Left ventricle myocardium inferior (tissue), 1 donor: ENCODE results near the gene P4HTM. TPM values are rescaled to one million over a fixed set of nuclear protein-coding genes. Genes with fewer than 3 reads are reported as not detected.

Source experiments
- DNase-seq: peaks from one replicate; pipeline ENCODE4 v3.0.0-alpha.2; 2020
- H3K27ac ChIP-seq: fragments of 200-600 bp; replicated peaks from 2 replicates; pipeline ENCODE4 v1.8.0; 2021
- H3K27me3 ChIP-seq: fragments of 200-600 bp; 2 replicates; pipeline ENCODE4 v1.8.0; 2021; ENCODE audit warnings: low read depth
- H3K36me3 ChIP-seq: fragments of 200-600 bp; 2 replicates; pipeline ENCODE4 v1.8.0; 2021
- H3K4me1 ChIP-seq: fragments of 200-600 bp; 2 replicates; pipeline ENCODE4 v1.8.0; 2021
- H3K4me3 ChIP-seq: fragments of 200-600 bp; 2 replicates; pipeline ENCODE4 v1.8.0; 2021; ENCODE audit warnings: mild to moderate bottlenecking, moderate library complexity
- H3K9me3 ChIP-seq: fragments of 200-600 bp; replicated peaks from 2 replicates; pipeline ENCODE4 v1.8.0; 2021
- intact Hi-C: fragments of 100-400 bp; cut with micrococcal nuclease; formaldehyde crosslinking; loops from one replicate; pipeline ENCODE4 v1.11.0; 2022
- total RNA-seq: library from RNA; stranded (reverse); fragmentation: NEBNext Ultra II Directional; extraction: Animal tissue kit (Norgen Biotek cat#: 25700); gene quantifications from one replicate; pipeline ENCODE4 v1.2.1, GENCODE V29; 2021
- TF ChIP-seq, protein P1 (sequence below): fragments of 200-600 bp; IDR thresholded peaks from 2 replicates; pipeline ENCODE4 v1.8.0; 2021; ENCODE audit warnings: antibody characterized with exemption, mild to moderate bottlenecking, borderline replicate concordance
- donor health status: DM: no; HTN: yes; CAD: no; lungs with severe emphysema.

Gene P4HTM
- total RNA-seq, 1 donor from 2014 or later: 28.9 TPM

DNA sequence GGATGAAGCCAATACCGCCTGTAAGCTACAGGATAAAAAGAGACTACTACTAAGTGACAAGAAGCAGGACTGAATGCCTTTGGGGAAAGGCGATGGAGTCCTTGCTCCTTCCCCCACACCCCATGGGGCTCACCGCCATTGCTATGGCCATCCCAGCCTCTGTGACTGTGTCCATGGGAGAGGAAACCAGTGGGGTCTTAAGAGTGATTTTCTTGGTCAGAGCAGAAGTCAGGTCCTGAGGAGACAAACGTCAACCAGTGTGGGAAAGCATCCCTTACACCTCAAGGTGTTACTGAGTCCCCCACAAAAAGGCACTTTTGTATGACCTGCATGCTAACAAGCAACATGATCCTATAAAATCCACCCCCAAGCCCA, 38.2 kb downstream of the P4HTM start:
- peaks cover 68% of the 10 kb centered on the region for H3K36me3 ChIP-seq
- TF ChIP-seq, protein P1, sequence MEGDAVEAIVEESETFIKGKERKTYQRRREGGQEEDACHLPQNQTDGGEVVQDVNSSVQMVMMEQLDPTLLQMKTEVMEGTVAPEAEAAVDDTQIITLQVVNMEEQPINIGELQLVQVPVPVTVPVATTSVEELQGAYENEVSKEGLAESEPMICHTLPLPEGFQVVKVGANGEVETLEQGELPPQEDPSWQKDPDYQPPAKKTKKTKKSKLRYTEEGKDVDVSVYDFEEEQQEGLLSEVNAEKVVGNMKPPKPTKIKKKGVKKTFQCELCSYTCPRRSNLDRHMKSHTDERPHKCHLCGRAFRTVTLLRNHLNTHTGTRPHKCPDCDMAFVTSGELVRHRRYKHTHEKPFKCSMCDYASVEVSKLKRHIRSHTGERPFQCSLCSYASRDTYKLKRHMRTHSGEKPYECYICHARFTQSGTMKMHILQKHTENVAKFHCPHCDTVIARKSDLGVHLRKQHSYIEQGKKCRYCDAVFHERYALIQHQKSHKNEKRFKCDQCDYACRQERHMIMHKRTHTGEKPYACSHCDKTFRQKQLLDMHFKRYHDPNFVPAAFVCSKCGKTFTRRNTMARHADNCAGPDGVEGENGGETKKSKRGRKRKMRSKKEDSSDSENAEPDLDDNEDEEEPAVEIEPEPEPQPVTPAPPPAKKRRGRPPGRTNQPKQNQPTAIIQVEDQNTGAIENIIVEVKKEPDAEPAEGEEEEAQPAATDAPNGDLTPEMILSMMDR: no peak
- DNase-seq: no peak
- H3K27ac ChIP-seq: peak overlapping the region; percentile 94
- peak overlapping the region; percentile 87 for H3K4me3 ChIP-seq
- no peaks in the 10 kb centered on the region for H3K9me3 ChIP-seq
- no peaks in the 10 kb centered on the region for H3K27me3 ChIP-seq
- intact Hi-C loops: no loop called here
- H3K4me1 ChIP-seq: peaks cover 68% of the 10 kb centered on the region

GRCh38 chr3:49028673-49029562, 38.9 kb downstream of the P4HTM start, which contains the start of gene IMPDH2:
Gene IMPDH2, minus strand, starts transcription at chr3:49029398. Its CDS starts 48 bp downstream, at chr3:49029350.
- no peaks in the 10 kb centered on the region for H3K9me3 ChIP-seq
- H3K36me3 ChIP-seq: peaks cover 66% of the 10 kb centered on the region
- peak; percentile 93 for DNase-seq
- no peaks in the 10 kb centered on the region for H3K27me3 ChIP-seq
- H3K4me3 ChIP-seq: peak within 1 kb of the TSS; percentile 87
- intact Hi-C loops: no loop called here
- TF ChIP-seq, protein P1: peak; percentile 12
- H3K27ac ChIP-seq: peak within 1 kb of the TSS; percentile 94
- peaks cover 61% of the 10 kb centered on the region for H3K4me1 ChIP-seq

DNA sequence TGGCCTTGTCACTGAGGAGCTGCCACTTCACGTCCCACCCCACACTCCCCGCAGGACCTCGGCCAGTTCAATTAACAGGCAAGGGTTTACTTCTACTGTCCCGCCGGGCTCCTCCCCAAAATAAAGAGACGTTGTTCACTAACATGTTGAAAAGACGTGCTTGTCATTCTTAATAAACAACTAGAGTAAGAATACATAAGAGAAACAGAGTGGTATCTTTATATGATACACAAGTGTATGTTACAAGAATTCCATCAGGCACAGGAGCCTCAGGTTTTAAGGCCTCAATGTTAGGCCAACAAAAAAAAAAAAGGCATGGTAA, 39.5 kb downstream of the P4HTM start:
- DNase-seq: no peak
- intact Hi-C loops: no loop called here
- Histone ChIP-seq H3K27me3 (no peaks in the 10 kb centered on the region), H3K36me3 (peaks cover 66% of the 10 kb centered on the region), H3K4me1 (peaks cover 56% of the 10 kb centered on the region), H3K9me3 (no peaks in the 10 kb centered on the region), H3K4me3 (peak overlapping the region; percentile 87), H3K27ac (peak overlapping the region; percentile 94)
- TF ChIP-seq, protein P1: no peak

- no peak for DNase-seq
- Histone ChIP-seq H3K36me3 (peaks cover 65% of the 10 kb centered on the region), H3K27me3 (no peaks in the 10 kb centered on the region), H3K4me1 (peaks cover 49% of the 10 kb centered on the region), H3K4me3 (no peak overlapping the region), H3K9me3 (no peaks in the 10 kb centered on the region), H3K27ac (peak overlapping the region; percentile 94)
- intact Hi-C loops: no loop called here
- TF ChIP-seq, protein P1: no peak
These were observed 40.3 kb downstream of the P4HTM start for GRCh38 chr3:49030321-49030720.

- Histone ChIP-seq H3K36me3 (peaks cover 73% of the 10 kb centered on the region), H3K9me3 (no peaks in the 10 kb centered on the region), H3K4me1 (peaks cover 34% of the 10 kb centered on the region), H3K27ac (no peak overlapping the region), H3K4me3 (no peak overlapping the region), H3K27me3 (no peaks in the 10 kb centered on the region)
- intact Hi-C loops: no loop called here
- no peak for DNase-seq
- TF ChIP-seq, protein P1: no peak
These were observed 42.7 kb downstream of the P4HTM start for GRCh38 chr3:49032646-49033304.
